Amniotic epithelial cell (primary cell): ENCODE measurements around the gene ADGRG7.
A peak's percentile ranks its signal among the peaks of the same experiment; 100 is the strongest.
"Not testable (repeated sequence)": the region's sequence is repeated elsewhere in the genome, so short reads cannot be mapped to it uniquely, and the experiment has no call there.

ENCODE experiments used
- DNase-seq: peaks from one replicate; pipeline ENCODE4 v3.0.0-alpha.2; 2010; ENCODE audit warnings: low read depth

ADGRG7 gene

GRCh38 chr3:100609305-100609704, at the start of gene ADGRG7:
ADGRG7 (plus strand) TSS chr3:100609601; CDS start chr3:100609857, 256 bp downstream.
- no peak for DNase-seq

- DNase-seq: no peak
Observed at GRCh38 chr3:100560426-100560825, 49.0 kb upstream of the ADGRG7 start.

GRCh38 chr3:100561459-100562158, 47.8 kb upstream of the ADGRG7 start:
- DNase-seq: peak; percentile 92

- DNase-seq: no peak
Observed at GRCh38 chr3:100562224-100562857, 47.1 kb upstream of the ADGRG7 start.

GRCh38 chr3:100563228-100563627, 46.2 kb upstream of the ADGRG7 start:
- DNase-seq: peak; percentile 49

GRCh38 chr3:100563652-100564211, 45.7 kb upstream of the ADGRG7 start:
- no peak for DNase-seq

GRCh38 chr3:100570811-100571210, 38.6 kb upstream of the ADGRG7 start:
- no peak for DNase-seq

GRCh38 chr3:100574536-100574935, 34.9 kb upstream of the ADGRG7 start:
- DNase-seq: no peak

- no peak for DNase-seq
Observed at GRCh38 chr3:100575704-100576103, 33.7 kb upstream of the ADGRG7 start.

GRCh38 chr3:100577382-100578008, 31.9 kb upstream of the ADGRG7 start:
- no peak for DNase-seq

- no peak for DNase-seq
Observed at GRCh38 chr3:100578646-100579045, 30.8 kb upstream of the ADGRG7 start.

GRCh38 chr3:100580147-100580546, 29.3 kb upstream of the ADGRG7 start:
- DNase-seq: no peak

GRCh38 chr3:100581650-100582049, 27.8 kb upstream of the ADGRG7 start:
- DNase-seq: no peak

- DNase-seq: not testable (repeated sequence)
Observed at GRCh38 chr3:100582157-100582556, 27.2 kb upstream of the ADGRG7 start.

- DNase-seq: no peak
Observed at GRCh38 chr3:100584101-100584660, 25.2 kb upstream of the ADGRG7 start.

- no peak for DNase-seq
Observed at GRCh38 chr3:100586832-100587231, 22.6 kb upstream of the ADGRG7 start.

GRCh38 chr3:100588251-100588650, 21.1 kb upstream of the ADGRG7 start:
- no peak for DNase-seq

- peak; percentile 68 for DNase-seq
Observed at GRCh38 chr3:100590114-100590839, 19.1 kb upstream of the ADGRG7 start.

GRCh38 chr3:100590840-100591147, 18.6 kb upstream of the ADGRG7 start:
- no peak for DNase-seq

GRCh38 chr3:100591411-100591810, 18.0 kb upstream of the ADGRG7 start:
- no peak for DNase-seq

- DNase-seq: no peak
Observed at GRCh38 chr3:100600181-100601042, 9.0 kb upstream of the ADGRG7 start.
